NCI-H748 (cell line): ENCODE measurements around the gene IMPACT.

ENCODE experiments used
- DNase-seq: peaks from one replicate; lab custom pipeline; 2025; ENCODE audit not compliant: unreplicated experiment; lab: John Stamatoyannopoulos, UW

IMPACT gene

DNA sequence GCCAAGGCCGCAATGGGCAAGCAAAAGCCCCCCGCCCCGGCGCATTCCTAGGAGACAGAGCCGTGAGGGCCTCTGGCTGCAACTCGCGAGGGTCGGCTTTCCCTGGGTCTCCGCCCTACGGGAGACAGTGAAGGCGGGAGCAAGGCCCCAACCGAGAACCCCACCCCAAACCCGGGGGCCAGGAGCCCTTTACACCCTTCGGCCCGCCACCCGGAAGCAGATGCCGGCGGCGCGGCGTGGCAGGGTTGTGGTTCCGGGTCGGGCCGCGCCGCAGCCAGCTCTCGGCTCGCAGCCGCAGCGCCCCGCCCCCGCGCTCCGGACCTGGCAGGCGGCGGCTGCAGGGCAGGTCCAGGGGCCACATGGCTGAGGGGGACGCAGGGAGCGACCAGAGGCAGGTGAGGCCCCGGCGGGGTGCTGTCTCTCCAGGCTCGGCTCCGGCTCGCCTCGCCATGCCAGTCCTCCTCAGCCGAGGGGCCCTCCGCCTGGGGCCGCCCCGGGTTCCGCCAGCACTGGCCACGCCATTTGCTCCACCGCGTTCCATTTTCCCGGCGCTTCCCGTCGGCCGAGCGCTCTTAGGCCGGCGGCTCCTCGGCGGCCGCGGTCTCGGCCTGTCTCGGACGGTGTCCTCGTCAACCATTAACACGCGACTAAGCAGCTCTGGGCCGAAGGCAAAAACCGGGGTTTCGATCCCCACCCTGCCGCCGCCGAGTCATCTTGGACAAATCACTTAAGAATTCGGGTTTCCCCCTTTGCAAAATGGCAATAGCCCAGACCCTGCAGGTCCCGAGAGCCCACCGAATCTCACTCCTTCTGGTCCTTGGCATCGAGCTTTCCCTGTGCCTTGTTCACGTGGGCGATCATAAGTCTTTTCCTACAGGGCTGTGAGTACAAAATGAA, at the start of gene IMPACT:
TSS of gene IMPACT (plus strand) at position 273 of the 897 bp plus-strand sequence. CDS start at position 360, 87 bp downstream.
- DNase-seq = peak; percentile 89

DNA sequence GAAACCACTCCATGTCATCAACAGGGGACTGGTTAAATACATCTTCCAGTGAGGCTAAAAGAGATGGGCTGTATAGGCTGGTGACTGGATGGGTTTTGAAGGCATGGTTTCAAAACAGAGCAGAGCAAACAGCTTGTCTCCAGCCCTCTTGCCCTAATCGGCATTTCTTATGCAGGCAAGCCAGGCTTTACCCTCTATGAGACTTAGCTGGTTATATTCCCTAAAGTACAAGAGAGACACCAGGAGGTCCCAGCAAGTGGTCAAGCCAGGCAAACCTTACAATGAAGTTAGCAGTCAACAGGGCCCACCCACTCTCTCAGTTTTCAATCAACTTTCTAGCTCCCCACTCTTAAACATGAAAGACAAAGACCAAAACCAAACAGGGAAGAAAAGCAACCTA, 47.9 kb upstream of the IMPACT start:
- DNase-seq = no peak

DNA sequence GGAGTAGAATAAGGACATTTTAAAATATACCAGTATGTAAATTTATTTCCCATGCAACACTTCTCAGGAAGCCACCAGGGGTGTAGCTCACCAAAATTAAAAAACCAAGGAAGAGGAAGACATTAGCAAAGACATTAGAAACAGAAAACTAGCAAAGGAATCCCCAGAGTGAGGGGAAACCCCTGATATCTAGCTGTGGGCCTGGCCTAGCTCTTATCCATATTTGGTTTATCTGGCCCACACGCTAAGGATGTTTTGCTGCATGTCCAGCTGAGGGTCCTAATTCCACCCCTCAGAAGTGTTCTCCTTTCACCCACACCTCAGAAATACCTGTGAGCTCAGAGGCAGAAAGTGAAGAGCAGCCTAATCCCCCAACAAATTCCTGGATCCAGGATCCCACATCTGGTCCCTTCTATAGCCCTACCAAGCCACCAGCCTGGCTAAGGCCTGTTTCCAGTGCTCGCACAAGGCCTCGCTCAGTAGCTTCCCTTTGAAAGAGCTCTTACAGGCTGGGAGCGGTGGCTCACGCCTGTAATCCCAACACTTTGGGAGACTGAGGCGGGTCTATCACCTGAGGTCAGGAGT, 46.2 kb upstream of the IMPACT start:
- DNase-seq = no peak

- DNase-seq = no peak
These were observed 45.3 kb upstream of the IMPACT start for GRCh38 chr18:24381126-24381525.

DNA sequence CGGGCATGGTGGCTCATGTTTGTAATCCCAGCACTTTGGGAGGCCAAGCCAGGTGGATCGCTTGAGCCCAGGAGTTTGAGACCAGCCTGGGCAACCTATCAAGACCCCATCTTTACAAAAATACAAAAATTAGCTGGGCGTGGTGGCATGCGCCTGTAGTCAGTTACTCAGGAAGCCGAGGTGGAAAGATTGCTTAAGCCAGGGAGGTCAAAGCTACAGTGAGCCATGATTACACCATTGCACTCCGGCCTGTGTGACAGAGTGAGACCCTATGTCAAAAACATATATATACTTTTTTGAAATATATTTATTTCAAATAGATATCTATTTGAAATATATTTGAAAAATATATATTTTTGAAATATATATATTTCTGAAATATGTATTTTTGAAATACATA, 39.8 kb upstream of the IMPACT start:
- DNase-seq = no peak

- no peak for DNase-seq
These were observed 37.5 kb upstream of the IMPACT start for GRCh38 chr18:24388957-24389356.

DNA sequence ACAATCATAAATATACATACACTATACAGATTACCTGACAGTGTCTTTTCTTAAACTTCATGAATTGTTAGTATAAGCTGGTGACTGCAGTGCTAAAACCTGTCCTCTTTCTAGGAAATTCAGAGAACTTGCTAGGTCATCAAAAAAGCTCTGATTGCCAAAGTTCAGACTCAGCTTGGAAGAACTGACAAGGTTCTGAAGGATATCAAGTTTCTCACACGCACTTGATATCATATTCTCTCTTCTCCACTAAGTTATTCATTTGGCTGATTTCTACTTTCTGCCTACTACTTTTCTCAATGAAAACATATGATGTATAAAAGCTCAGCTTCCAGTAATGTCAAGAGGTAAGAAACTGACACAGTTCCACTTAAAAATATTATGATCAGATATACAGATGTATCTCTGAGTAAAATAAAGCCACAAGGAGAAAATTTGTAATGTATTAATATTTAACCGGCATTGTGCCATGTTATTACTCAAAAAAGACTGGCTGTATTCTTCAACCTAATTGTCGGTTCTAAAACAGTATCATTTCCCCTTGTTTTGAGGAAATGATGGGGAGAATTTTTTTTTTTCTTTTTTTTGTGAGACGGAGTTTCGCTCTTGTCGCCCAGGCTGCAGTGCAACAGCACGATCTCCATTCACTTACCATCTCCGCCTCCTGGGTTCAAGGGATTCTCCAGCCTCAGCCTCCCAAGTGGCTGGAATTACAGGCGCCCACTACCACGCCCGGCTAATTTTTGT, 31.2 kb upstream of the IMPACT start:
- DNase-seq = no peak

GRCh38 chr18:24396082-24396633, 30.3 kb upstream of the IMPACT start:
- no peak for DNase-seq

GRCh38 chr18:24397131-24397693, 29.3 kb upstream of the IMPACT start:
- peak; percentile 84 for DNase-seq

DNA sequence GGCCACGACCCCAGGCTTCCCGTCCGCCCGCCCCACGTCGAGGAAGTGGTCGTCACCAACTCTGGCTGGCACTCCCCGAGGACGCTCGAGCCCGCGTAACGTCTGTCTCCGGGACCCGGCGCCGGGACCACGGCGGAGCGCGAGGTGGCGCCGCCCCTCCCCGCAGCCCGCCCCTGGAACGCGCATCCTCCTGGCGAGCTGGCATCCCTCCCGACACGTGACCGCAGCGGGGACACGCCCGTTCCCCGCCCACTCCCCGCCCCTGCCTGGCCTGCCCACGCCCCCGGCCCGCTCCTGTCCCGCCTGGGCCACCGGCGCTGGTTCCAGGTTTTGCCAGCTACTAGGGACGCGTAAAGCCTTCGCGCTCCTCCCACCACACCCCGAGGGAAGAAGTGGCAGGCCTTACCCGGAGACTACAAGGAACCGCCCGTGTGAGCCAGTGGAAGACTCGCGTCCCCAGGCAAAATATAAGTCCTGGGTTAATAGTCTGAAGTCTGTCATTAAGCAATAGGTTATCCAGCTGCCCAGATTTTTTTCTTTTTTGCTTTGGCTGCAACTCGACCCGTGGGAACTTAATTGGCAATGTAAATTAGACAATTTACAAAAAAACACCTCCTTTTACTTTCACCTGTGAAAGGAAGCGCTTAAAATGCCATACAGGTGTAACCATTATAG, 28.6 kb upstream of the IMPACT start, which contains the start of gene OSBPL1A:
TSS of gene OSBPL1A (minus strand) at position 131 of the 675 bp plus-strand sequence. CDS start 20,291 bp downstream, outside the sequence.
- peak; percentile 92 for DNase-seq

- DNase-seq = no peak
These were observed 27.9 kb upstream of the IMPACT start for GRCh38 chr18:24398540-24398939.

DNA sequence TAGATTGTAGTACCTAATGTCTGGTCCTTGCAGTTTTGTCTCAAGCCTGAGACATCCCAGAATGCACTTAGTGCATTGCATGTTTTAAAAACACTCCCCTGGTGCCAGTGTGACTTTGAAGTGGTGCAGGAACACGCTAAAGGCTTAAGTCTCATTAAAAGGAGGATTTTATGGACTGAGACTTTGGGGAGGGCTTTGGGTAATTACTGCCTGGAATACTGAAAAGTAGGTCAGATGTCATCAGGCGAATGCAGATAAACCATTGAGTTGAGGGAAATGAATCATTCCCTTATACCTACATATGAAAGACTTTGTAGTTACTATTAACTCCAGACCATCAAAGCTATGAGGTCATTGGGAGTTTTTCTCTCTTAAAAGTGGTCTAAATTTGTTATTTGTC, 25.9 kb upstream of the IMPACT start:
- no peak for DNase-seq

DNA sequence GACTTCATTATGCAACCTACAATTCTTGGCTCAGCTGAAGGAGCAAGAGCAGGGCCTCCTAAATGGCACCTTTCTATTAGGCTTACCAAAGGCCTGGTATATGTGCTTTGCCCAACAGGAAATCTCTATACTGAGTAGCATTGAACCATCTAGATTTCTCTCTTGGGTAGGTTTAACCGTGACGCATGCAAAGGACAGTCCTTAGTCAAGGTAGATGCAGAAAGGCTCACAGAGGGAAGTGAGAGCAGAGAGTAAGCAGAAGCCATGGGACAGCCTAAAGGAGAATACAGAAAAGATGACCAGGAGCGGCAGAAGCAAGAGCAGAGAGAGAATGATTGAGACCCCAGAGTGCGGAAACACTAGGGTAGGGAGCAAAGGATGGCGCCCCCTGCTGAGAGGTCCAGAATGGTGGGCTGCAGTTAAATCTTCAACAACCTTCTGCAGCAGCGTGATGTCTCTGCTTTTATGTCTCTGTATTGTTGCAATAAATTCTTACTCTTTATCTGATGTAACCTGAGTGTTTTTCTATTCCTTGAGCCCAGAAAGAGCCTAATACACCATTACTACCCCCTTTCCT, 24.2 kb upstream of the IMPACT start:
- no peak for DNase-seq

DNA sequence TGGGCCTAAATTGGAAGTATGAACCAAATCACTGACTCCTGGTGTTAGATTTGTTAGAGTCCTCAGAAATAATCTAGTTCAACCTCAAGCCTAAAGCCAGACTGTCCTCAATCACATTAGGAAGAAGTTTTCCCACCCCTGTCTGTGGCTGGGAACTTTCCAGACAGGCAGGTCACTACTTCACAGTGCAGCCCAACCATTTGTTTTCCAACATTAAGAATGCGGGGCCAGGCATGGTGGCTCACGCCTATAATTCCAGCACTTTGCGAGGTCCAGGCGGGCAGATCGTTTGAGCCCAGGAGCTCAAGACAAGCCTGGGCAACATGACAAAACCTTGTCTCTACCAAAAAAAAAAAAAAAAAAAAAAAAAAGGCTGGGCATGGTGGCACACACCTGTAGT, 23.4 kb upstream of the IMPACT start:
- no peak for DNase-seq

GRCh38 chr18:24404591-24404990, 21.9 kb upstream of the IMPACT start:
- DNase-seq = no peak

GRCh38 chr18:24408496-24408895, 18.0 kb upstream of the IMPACT start:
- no peak for DNase-seq

- peak; percentile 18 for DNase-seq
These were observed 13.3 kb upstream of the IMPACT start for GRCh38 chr18:24413148-24413547.

GRCh38 chr18:24414349-24415003, 12.0 kb upstream of the IMPACT start:
- no peak for DNase-seq

DNA sequence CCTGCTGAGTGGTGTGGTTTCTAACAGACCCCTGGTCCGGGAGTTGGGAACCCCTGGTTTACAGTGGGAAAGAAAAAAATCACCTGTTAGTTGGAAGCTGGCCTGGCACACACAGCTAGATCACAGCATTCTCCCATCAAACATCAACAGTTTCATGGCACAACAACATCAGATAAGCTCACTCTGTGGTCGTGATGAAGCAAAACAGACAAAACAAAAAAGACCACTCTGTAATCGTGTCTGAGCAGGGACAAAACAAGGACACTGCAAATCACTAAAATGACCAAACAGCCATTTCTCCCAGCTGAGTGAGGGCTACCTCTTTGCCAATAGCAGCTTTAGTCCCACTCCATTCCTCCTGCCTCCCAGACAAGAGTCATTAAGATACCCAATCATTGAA, 9.0 kb upstream of the IMPACT start:
- DNase-seq = no peak

DNA sequence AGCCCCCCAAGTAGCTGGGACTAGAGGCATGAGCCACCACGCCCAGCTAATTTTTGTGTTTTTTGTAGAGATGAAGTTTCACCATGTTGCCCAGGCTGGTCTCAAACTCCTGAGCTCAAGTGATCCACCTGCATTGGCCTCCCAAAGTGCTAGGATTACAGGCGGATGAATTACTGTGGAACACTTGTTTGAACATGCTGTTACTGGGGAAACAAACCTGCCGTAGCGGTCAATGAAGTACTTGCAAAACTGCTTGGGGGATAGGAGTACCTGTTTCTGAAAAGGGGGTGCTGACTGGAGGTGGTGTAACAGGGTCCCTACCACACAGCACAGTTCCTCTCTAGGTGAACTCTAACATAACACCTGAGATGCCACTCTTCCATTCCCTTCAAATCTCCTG, 5.9 kb upstream of the IMPACT start:
- DNase-seq = peak; percentile 19
